ENCODE results near the gene COLEC12. TPM values are rescaled to one million over a fixed set of nuclear protein-coding genes. Genes with fewer than 3 reads are reported as not detected.

COLEC12 gene
- total RNA-seq: not detected in 2 replicates

GRCh38 chr18:500632-501405 lies at the start of gene COLEC12:
TSS of gene COLEC12 (minus strand) at chr18:500701. CDS start at chr18:500514, 187 bp downstream.

GRCh38 chr18:267688-268552 lies 232.6 kb downstream of the COLEC12 start, which contains the start of gene THOC1:
TSS of gene THOC1 (minus strand) at chr18:268047. CDS start at chr18:268019, 28 bp downstream.

Other genes starting within 250 kb of the COLEC12 start
- 19.1 and 35.6 TPM in 2 replicates for gene THOC1, start 232.7 kb downstream of the COLEC12 start, total RNA-seq
- gene CETN1, start 79.7 kb upstream of the COLEC12 start, total RNA-seq: not detected in 2 replicates
- gene CLUL1, start 96.3 kb upstream of the COLEC12 start, total RNA-seq: 0.07 TPM in 1 of 2 replicates, not detected in the other
- 22.6 and 36.3 TPM in 2 replicates for gene TYMS, start 157.0 kb upstream of the COLEC12 start, total RNA-seq
- 19.8 and 22.8 TPM in 2 replicates for gene ENOSF1, start 211.9 kb upstream of the COLEC12 start, total RNA-seq